Prostate gland (tissue), 2 donors: ENCODE data around the gene RSPH3. TPM values are rescaled to one million over a fixed set of nuclear protein-coding genes. Genes with fewer than 3 reads are reported as not detected.

ENCODE experiments used
- DNase-seq: peaks from one replicate; pipeline ENCODE4 v3.0.0-alpha.2; 2019; ENCODE audit warnings: low spot score
- H3K27ac ChIP-seq, 2 donors: fragments of 200-600 bp; sonication (generic); 2 replicates each; pipeline ENCODE4 v1.5.1; 2017 to 2019
- H3K27me3 ChIP-seq: fragments of 200-600 bp; sonication (generic); replicated peaks from 2 replicates; pipeline ENCODE4 v1.5.1; 2019; ENCODE audit not compliant: insufficient read depth
- H3K36me3 ChIP-seq, 2 donors: fragments of 200-600 bp; sonication (generic); 1 replicate in 1 of 2; 2 replicates in 1 of 2; pipeline versions ENCODE4 v1.5.1 to v1.8.1; 2017 to 2019
- H3K4me1 ChIP-seq: fragments of 200-600 bp; sonication (generic); replicated peaks from 2 replicates; pipeline ENCODE4 v1.5.1; 2019
- H3K4me3 ChIP-seq, 2 donors: fragments of 200-600 bp; sonication (generic); 2 replicates each; pipeline ENCODE4 v1.5.1; 2017 to 2019
- H3K9me3 ChIP-seq: fragments of 200-600 bp; sonication (generic); 2 replicates; pipeline ENCODE4 v1.5.1; 2017
- POLR2A ChIP-seq: fragments of 450-650 bp; IDR thresholded peaks from one replicate; pipeline ENCODE4 v1.6.1; 2016; ENCODE audit warnings: antibody characterized with exemption, mild to moderate bottlenecking
- POLR2AphosphoS5 ChIP-seq: sonication (generic); formaldehyde crosslinking; IDR thresholded peaks from one replicate; pipeline ENCODE4 v1.6.1; 2017; ENCODE audit warnings: antibody characterized with exemption
- WGBS: methylation state at CpG from one replicate; pipeline ENCODE4 v1.1.5; 2018; 5-methylcytosine and 5-hydroxymethylcytosine counted together
- intact Hi-C: fragments of 100-400 bp; cut with DNase I; formaldehyde crosslinking; loops from one replicate; pipeline ENCODE4 v1.14.2; 2022
- total RNA-seq, 2 donors: library from RNA; depleted of rRNA; stranded (reverse); fragments of >200 nt; gene quantifications; one replicate each; pipeline ENCODE4 v1.1.0, GENCODE V29; 2016
- TF ChIP-seq, protein P1 (sequence below), 4 experiments: fragments of 200-600 bp in 2 of 4; fragments of 450-650 bp in 2 of 4; sonication (generic) in 2 of 4; IDR thresholded peaks; 1 replicate in 3 of 4; 2 replicates in 1 of 4; pipeline ENCODE4 v1.5.1; 2016 to 2019; ENCODE audit warnings: antibody characterized with exemption in 4 of 4, mild to moderate bottlenecking in 2 of 4, moderate library complexity in 2 of 4

Gene RSPH3, protein sequence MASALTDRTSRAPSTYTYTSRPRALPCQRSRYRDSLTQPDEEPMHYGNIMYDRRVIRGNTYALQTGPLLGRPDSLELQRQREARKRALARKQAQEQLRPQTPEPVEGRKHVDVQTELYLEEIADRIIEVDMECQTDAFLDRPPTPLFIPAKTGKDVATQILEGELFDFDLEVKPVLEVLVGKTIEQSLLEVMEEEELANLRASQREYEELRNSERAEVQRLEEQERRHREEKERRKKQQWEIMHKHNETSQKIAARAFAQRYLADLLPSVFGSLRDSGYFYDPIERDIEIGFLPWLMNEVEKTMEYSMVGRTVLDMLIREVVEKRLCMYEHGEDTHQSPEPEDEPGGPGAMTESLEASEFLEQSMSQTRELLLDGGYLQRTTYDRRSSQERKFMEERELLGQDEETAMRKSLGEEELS
- 10 to 100 TPM; 18.7 to 19.4 TPM for total RNA-seq

- TF ChIP-seq POLR2A (peak; percentile 63), POLR2AphosphoS5 (peak; percentile 96)
- TF ChIP-seq, protein P1, sequence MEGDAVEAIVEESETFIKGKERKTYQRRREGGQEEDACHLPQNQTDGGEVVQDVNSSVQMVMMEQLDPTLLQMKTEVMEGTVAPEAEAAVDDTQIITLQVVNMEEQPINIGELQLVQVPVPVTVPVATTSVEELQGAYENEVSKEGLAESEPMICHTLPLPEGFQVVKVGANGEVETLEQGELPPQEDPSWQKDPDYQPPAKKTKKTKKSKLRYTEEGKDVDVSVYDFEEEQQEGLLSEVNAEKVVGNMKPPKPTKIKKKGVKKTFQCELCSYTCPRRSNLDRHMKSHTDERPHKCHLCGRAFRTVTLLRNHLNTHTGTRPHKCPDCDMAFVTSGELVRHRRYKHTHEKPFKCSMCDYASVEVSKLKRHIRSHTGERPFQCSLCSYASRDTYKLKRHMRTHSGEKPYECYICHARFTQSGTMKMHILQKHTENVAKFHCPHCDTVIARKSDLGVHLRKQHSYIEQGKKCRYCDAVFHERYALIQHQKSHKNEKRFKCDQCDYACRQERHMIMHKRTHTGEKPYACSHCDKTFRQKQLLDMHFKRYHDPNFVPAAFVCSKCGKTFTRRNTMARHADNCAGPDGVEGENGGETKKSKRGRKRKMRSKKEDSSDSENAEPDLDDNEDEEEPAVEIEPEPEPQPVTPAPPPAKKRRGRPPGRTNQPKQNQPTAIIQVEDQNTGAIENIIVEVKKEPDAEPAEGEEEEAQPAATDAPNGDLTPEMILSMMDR (IDR thresholded peaks at IDR 0.05): peak in 3 of 4 experiments; percentile 27 to 51 (median 40)
- under 1% methylated on average over 32 of the region's 50 CpGs for WGBS
- H3K36me3 ChIP-seq: no peaks in the 10 kb centered on the region
- DNase-seq: peak; percentile 96
- H3K27me3 ChIP-seq: no peaks in the 10 kb centered on the region
- no peaks in the 10 kb centered on the region for H3K9me3 ChIP-seq
- peak within 1 kb of the TSS; percentile 81 to 90 for H3K27ac ChIP-seq
- peak within 1 kb of the TSS; percentile 59 to 77 for H3K4me3 ChIP-seq
- intact Hi-C loops: loop anchor here (10.0 kb wide), 1 partner anchor 105 kb away; no protein-coding TSS in a partner anchor
- no peaks in the 10 kb centered on the region for H3K4me1 ChIP-seq
Observed at GRCh38 chr6:158999666-159000403, at the start of gene RSPH3. Gene RSPH3 (minus strand): TSS chr6:159000202. CDS start chr6:158999550, 652 bp downstream.

DNA sequence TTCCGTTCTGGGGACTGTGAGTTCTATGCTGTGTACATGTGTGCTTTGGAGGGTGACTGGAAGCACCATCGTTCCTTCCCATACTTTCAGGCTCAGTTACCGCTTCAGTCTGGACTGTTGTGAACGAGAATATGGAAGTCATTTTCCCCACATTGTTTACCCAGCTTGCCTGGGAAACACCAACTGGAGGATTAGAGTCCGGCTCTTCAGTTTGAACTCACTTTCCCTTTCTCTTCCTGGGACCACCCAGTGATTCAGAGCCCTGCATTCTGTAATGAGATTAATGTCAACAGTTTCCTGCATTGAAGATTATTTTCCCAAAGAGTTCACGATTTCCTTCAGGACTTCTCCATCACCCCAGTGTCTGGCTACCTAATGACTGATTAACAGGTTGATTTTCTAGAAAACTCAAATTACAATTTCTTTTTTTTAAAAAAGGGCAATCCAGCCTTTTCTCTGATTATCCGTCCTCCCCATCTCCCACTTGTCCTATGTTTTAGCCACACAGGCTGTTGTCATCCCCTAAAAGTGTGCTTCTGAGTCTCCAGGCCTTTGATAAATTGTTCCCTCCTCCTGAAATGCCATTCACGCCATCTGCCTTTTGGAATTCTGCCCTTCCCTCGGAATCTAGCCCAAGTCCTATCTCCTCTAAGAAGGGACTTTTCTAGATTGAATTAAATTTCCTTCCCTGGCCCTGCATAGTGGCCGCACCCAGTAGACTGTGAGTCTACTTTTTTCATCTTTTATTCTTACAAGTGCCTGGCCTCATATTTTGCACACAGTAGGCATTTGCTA, 48.1 kb upstream of the RSPH3 start:
- Histone ChIP-seq H3K9me3 (no peaks in the 10 kb centered on the region), H3K27ac (no peak overlapping the region), H3K27me3 (no peaks in the 10 kb centered on the region), H3K36me3 (no peaks in the 10 kb centered on the region), H3K4me3 (no peak overlapping the region), H3K4me1 (no peaks in the 10 kb centered on the region)
- intact Hi-C loops: no loop called here
- TF ChIP-seq, protein P1 (IDR thresholded peaks at IDR 0.05): no peak
- TF ChIP-seq POLR2AphosphoS5 (no peak), POLR2A (no peak)
- 68% methylated on average over 10 of the region's 10 CpGs for WGBS
- no peak for DNase-seq

- intact Hi-C loops: no loop called here
- H3K4me1 ChIP-seq: no peaks in the 10 kb centered on the region
- H3K9me3 ChIP-seq: no peaks in the 10 kb centered on the region
- TF ChIP-seq POLR2A (no peak), POLR2AphosphoS5 (no peak)
- TF ChIP-seq, protein P1 (IDR thresholded peaks at IDR 0.05): no peak
- no peaks in the 10 kb centered on the region for H3K36me3 ChIP-seq
- H3K4me3 ChIP-seq: no peak overlapping the region
- H3K27me3 ChIP-seq: no peaks in the 10 kb centered on the region
- no peak for DNase-seq
- WGBS: 77% methylated on average over 7 of the region's 7 CpGs
- no peak overlapping the region for H3K27ac ChIP-seq
Observed at GRCh38 chr6:159045801-159046200, 45.8 kb upstream of the RSPH3 start.

GRCh38 chr6:159044899-159045727, 45.1 kb upstream of the RSPH3 start, which contains the start of gene TAGAP:
Gene TAGAP (minus strand): TSS chr6:159044991. CDS start chr6:159044146, 845 bp downstream.
- H3K9me3 ChIP-seq: no peaks in the 10 kb centered on the region
- TF ChIP-seq, protein P1 (IDR thresholded peaks at IDR 0.05): no peak
- peak; percentile 56 for TF ChIP-seq POLR2AphosphoS5
- peak; percentile 14 for TF ChIP-seq POLR2A
- intact Hi-C loops: no loop called here
- 20% methylated on average over 15 of the region's 15 CpGs for WGBS
- peak within 1 kb of the TSS in 1 of 2 donors; percentile 10 for H3K4me3 ChIP-seq
- H3K27ac ChIP-seq: no peak within 1 kb of the TSS
- H3K27me3 ChIP-seq: no peaks in the 10 kb centered on the region
- H3K4me1 ChIP-seq: no peaks in the 10 kb centered on the region
- H3K36me3 ChIP-seq: no peaks in the 10 kb centered on the region
- peak; percentile 46 for DNase-seq
